Smooth muscle cell (in vitro differentiated cells): Measurements from ENCODE around the gene A4GALT. TPM values are rescaled to one million over a fixed set of nuclear protein-coding genes. Genes with fewer than 3 reads are reported as not detected.
A peak's percentile ranks its signal among the peaks of the same experiment; 100 is the strongest.
"Not testable (repeated sequence)": the region's sequence is repeated elsewhere in the genome, so short reads cannot be mapped to it uniquely, and the experiment has no call there.

Source experiments
- DNase-seq: peaks from one replicate; lab custom pipeline; 2025; ENCODE audit not compliant: unreplicated experiment; lab: John Stamatoyannopoulos, UW
- H2AFZ ChIP-seq: fragments of 200-600 bp; sonication (generic); 2 replicates; pipeline ENCODE4 v1.6.0; 2016; ENCODE audit warnings: antibody characterized with exemption, low read depth, mild to moderate bottlenecking
- H3F3A ChIP-seq: fragments of 200-600 bp; sonication (generic); 2 replicates; pipeline ENCODE4 v1.6.0; 2017; ENCODE audit warnings: antibody characterized with exemption, low read depth
- H3K27ac ChIP-seq: fragments of 200-600 bp; sonication (generic); 2 replicates; pipeline ENCODE4 v1.5.1; 2016; ENCODE audit warnings: low read depth, mild to moderate bottlenecking
- H3K27me3 ChIP-seq: fragments of 200-600 bp; sonication (generic); 2 replicates; pipeline ENCODE4 v1.6.1; 2016; ENCODE audit warnings: low read depth, mild to moderate bottlenecking
- H3K36me3 ChIP-seq: fragments of 200-600 bp; sonication (generic); 2 replicates; pipeline ENCODE4 v1.5.1; 2016; ENCODE audit warnings: low read depth
- H3K4me1 ChIP-seq: fragments of 200-600 bp; sonication (generic); 2 replicates; pipeline ENCODE4 v1.5.1; 2016; ENCODE audit warnings: low read depth
- H3K4me2 ChIP-seq: fragments of 200-600 bp; sonication (generic); 2 replicates; pipeline ENCODE4 v1.6.0; 2016; ENCODE audit warnings: mild to moderate bottlenecking
- H3K4me3 ChIP-seq: fragments of 200-600 bp; sonication (generic); 2 replicates; pipeline ENCODE4 v1.5.1; 2016; ENCODE audit warnings: mild to moderate bottlenecking
- H3K79me2 ChIP-seq: fragments of 200-600 bp; sonication (generic); 2 replicates; pipeline ENCODE4 v1.6.0; 2016; ENCODE audit warnings: low read depth, mild to moderate bottlenecking
- H3K9ac ChIP-seq: fragments of 200-600 bp; sonication (generic); 2 replicates; pipeline ENCODE4 v1.6.0; 2016; ENCODE audit warnings: low read depth
- H3K9me3 ChIP-seq: fragments of 200-600 bp; sonication (generic); replicated peaks from 2 replicates; pipeline ENCODE4 v1.5.1; 2016; ENCODE audit warnings: low read depth
- H4K20me1 ChIP-seq: fragments of 200-600 bp; sonication (generic); 2 replicates; pipeline ENCODE4 v1.6.0; 2016; ENCODE audit warnings: low read depth
- CTCF ChIP-seq: fragments of 200-600 bp; sonication (generic); IDR thresholded peaks from 2 replicates; pipeline ENCODE4 v1.5.1; 2017; ENCODE audit warnings: borderline replicate concordance, mild to moderate bottlenecking, antibody characterized with exemption; ENCODE audit not compliant: insufficient read depth, poor library complexity, severe bottlenecking
- WGBS: methylation state at CpG from one replicate; pipeline ENCODE4 v1.1.7; 2016; ENCODE audit warnings: low lambda C conversion rate; 5-methylcytosine and 5-hydroxymethylcytosine counted together
- polyA plus RNA-seq: library from polyadenylated mRNA; unstranded; fragments of >200 nt; fragmentation: Nextera tagmentation; extraction: Ambion mirVana; gene quantifications from 2 replicates; pipeline ENCODE4 v1.2.1, GENCODE V29; 2016
- total RNA-seq: library from RNA; depleted of rRNA; stranded (reverse); fragments of >200 nt; gene quantifications from 2 replicates; pipeline ENCODE4 v1.2.3, GENCODE V29; 2014

The A4GALT gene
- total and polyA plus RNA-seq, 2 experiments from 2014 or later: 0.99 to 1.6 TPM

DNA sequence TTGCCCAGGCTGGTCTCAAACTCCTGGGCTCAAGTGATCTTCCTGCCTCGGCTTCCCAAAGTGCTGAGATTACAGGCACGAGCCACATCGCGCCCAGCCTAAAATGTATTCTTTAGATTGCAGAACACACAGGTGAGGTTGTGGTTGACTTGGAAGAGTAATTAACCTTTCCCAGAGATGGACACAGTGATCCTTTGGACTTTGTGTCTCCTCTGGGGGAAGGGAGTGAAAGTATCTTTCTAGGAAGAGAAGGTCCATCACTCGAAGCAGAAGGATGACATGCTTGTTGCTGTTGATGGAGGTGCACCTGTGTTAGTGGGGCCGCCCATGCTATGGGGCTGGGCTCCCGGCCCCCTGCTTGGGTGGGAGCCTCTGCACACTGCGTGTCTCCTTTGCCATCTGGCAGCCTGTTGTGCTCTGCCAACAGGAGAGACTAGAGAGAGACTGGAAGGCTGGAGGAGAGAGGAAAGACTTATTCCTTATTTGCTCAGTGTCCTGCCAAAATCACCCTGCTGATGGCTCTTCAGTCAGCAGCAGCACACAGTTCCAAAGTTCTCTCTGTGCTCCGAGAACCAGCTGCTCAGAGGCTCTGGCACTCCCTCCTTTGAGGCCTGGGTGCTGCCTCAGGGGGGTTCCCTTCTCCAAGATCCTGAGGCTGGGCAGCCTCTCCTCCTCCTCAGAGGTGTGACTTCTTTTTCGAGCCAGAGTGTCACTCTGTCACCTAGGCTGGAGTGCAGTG lies 38.4 kb downstream of the A4GALT start:
- WGBS: 76% methylated on average over 10 of the region's 10 CpGs
- no peak overlapping the region for H3K4me3 ChIP-seq
- DNase-seq: no peak
- H3K36me3 ChIP-seq: no peaks in the 10 kb centered on the region
- no peaks in the 10 kb centered on the region for H3K9me3 ChIP-seq
- H3K4me1 ChIP-seq: peaks cover 6% of the 10 kb centered on the region
- no peaks in the 10 kb centered on the region for H3K27me3 ChIP-seq
- H3F3A ChIP-seq: no peaks in the 10 kb centered on the region
- H4K20me1 ChIP-seq: no peaks in the 10 kb centered on the region
- H3K79me2 ChIP-seq: no peaks in the 10 kb centered on the region
- no peak for TF ChIP-seq CTCF
- no peak overlapping the region for H2AFZ ChIP-seq
- no peak overlapping the region for H3K9ac ChIP-seq
- H3K27ac ChIP-seq: no peak overlapping the region
- H3K4me2 ChIP-seq: no peak overlapping the region

DNA sequence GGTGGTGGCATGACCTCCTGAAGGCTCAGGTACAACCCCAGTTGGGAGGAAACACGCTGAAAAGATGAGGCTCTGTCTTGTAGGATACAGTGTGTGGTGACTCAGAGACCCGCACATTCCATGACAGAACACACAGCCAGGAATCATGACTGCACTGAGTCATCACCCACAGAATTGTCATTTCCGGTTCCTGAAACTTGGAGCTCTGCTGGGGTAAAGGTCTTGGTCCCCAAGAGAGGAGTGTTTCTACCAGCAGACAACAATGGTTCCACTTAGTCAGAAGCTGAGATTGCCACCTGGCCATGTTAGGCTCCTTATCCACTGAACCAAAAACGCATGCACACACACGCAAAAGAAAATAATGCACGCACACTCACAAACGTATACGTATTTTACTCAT lies 40.0 kb downstream of the A4GALT start:
- no peak overlapping the region for H3K4me3 ChIP-seq
- peak overlapping the region; percentile 27 for H3K9ac ChIP-seq
- no peaks in the 10 kb centered on the region for H3F3A ChIP-seq
- no peaks in the 10 kb centered on the region for H3K36me3 ChIP-seq
- H3K27ac ChIP-seq: peak overlapping the region; percentile 62
- H3K9me3 ChIP-seq: no peaks in the 10 kb centered on the region
- no peak for TF ChIP-seq CTCF
- peak overlapping the region; percentile 74 for H2AFZ ChIP-seq
- no peak for DNase-seq
- H4K20me1 ChIP-seq: no peaks in the 10 kb centered on the region
- no peaks in the 10 kb centered on the region for H3K79me2 ChIP-seq
- no peaks in the 10 kb centered on the region for H3K27me3 ChIP-seq
- peak overlapping the region; percentile 42 for H3K4me2 ChIP-seq
- whole genome bisulfite sequencing: 68% methylated on average over 8 of the region's 8 CpGs
- peaks cover 3% of the 10 kb centered on the region for H3K4me1 ChIP-seq

- Histone ChIP-seq H3K27me3 (no peaks in the 10 kb centered on the region), H3K36me3 (no peaks in the 10 kb centered on the region), H3F3A (no peaks in the 10 kb centered on the region), H4K20me1 (no peaks in the 10 kb centered on the region), H3K9me3 (no peaks in the 10 kb centered on the region), H2AFZ (no peak overlapping the region), H3K4me3 (no peak overlapping the region), H3K79me2 (no peaks in the 10 kb centered on the region), H3K4me1 (peaks cover 3% of the 10 kb centered on the region), H3K9ac (no peak overlapping the region), H3K4me2 (no peak overlapping the region), H3K27ac (no peak overlapping the region)
- 95% methylated on average over 4 of the region's 4 CpGs for WGBS
- no peak for DNase-seq
- TF ChIP-seq CTCF: no peak
Observed at GRCh38 chr22:42679691-42680090, 41.0 kb downstream of the A4GALT start.

GRCh38 chr22:42678894-42679293 lies 41.8 kb downstream of the A4GALT start:
- Histone ChIP-seq H3K4me2 (no peak overlapping the region), H3K79me2 (no peaks in the 10 kb centered on the region), H3K27me3 (no peaks in the 10 kb centered on the region), H3K4me1 (peaks cover 3% of the 10 kb centered on the region), H3K36me3 (no peaks in the 10 kb centered on the region), H3F3A (no peaks in the 10 kb centered on the region), H3K4me3 (no peak overlapping the region), H3K9me3 (no peaks in the 10 kb centered on the region), H4K20me1 (no peaks in the 10 kb centered on the region), H2AFZ (no peak overlapping the region), H3K27ac (no peak overlapping the region), H3K9ac (no peak overlapping the region)
- DNase-seq: no peak
- no peak for TF ChIP-seq CTCF
- 100% methylated on average over 1 of the region's 1 CpG for WGBS

- not testable (repeated sequence) for H3K9me3 ChIP-seq, H3K79me2 ChIP-seq, H4K20me1 ChIP-seq, DNase-seq, H3K4me2 ChIP-seq, H3K4me1 ChIP-seq, H3F3A ChIP-seq, H2AFZ ChIP-seq, H3K27me3 ChIP-seq, H3K9ac ChIP-seq, H3K4me3 ChIP-seq, H3K27ac ChIP-seq, H3K36me3 ChIP-seq
- WGBS: 96% methylated on average over 4 of the region's 4 CpGs
Observed at GRCh38 chr22:42677936-42678335, 42.7 kb downstream of the A4GALT start.
